Loucy (cell line): Measurements from ENCODE around the gene CSKMT.

ENCODE experiments used
- H2AFZ ChIP-seq: fragments of 200-600 bp; sonication (generic); 2 replicates; pipeline ENCODE4 v1.6.0; 2016; ENCODE audit warnings: antibody characterized with exemption, mild to moderate bottlenecking, low read length, moderate library complexity
- H3F3A ChIP-seq: fragments of 200-600 bp; 2 replicates; pipeline ENCODE4 v1.6.0; 2016; ENCODE audit warnings: antibody characterized with exemption, low read depth, mild to moderate bottlenecking
- H3K27me3 ChIP-seq: fragments of 200-600 bp; sonication (generic); 2 replicates; pipeline ENCODE4 v1.6.1; 2014; ENCODE audit warnings: low read length, mild to moderate bottlenecking; ENCODE audit not compliant: insufficient read depth, poor library complexity, severe bottlenecking
- H3K36me3 ChIP-seq: fragments of 200-600 bp; sonication (generic); 2 replicates; pipeline ENCODE4 v1.6.1; 2016; ENCODE audit warnings: low read length; ENCODE audit not compliant: insufficient read depth
- H3K4me1 ChIP-seq: fragments of 200-600 bp; sonication (generic); 2 replicates; pipeline ENCODE4 v1.5.1; 2014; ENCODE audit warnings: low read length, mild to moderate bottlenecking; ENCODE audit not compliant: insufficient read depth, poor library complexity, severe bottlenecking
- H3K4me2 ChIP-seq: fragments of 200-600 bp; sonication (generic); 2 replicates; pipeline ENCODE4 v1.6.0; 2014; ENCODE audit warnings: antibody characterized with exemption, low read length, low read depth, mild to moderate bottlenecking; ENCODE audit not compliant: poor library complexity, severe bottlenecking
- H3K4me3 ChIP-seq: fragments of 200-600 bp; sonication (generic); 2 replicates; pipeline ENCODE4 v1.5.1; 2014; ENCODE audit warnings: low read length, mild to moderate bottlenecking, mixed read lengths; ENCODE audit not compliant: poor library complexity, severe bottlenecking
- H3K79me2 ChIP-seq: fragments of 200-600 bp; sonication (generic); 2 replicates; pipeline ENCODE4 v1.6.1; 2014; ENCODE audit warnings: low read length; ENCODE audit not compliant: insufficient read depth
- H3K9ac ChIP-seq: fragments of 200-600 bp; sonication (generic); 2 replicates; pipeline ENCODE4 v1.6.0; 2014; ENCODE audit warnings: mild to moderate bottlenecking, low read depth, low read length, moderate library complexity; ENCODE audit not compliant: poor library complexity, severe bottlenecking
- H3K9me2 ChIP-seq: fragments of 200-600 bp; sonication (generic); replicated peaks from 2 replicates; pipeline ENCODE4 v1.6.1; 2016; ENCODE audit warnings: low read depth, low read length, mixed read lengths
- H3K9me3 ChIP-seq: fragments of 200-600 bp; sonication (generic); 2 replicates; pipeline ENCODE4 v1.6.1; 2014; ENCODE audit warnings: mild to moderate bottlenecking, antibody characterized with exemption, low read length, low read depth; ENCODE audit not compliant: insufficient read depth
- H4K20me1 ChIP-seq: fragments of 200-600 bp; sonication (generic); 2 replicates; pipeline ENCODE4 v1.6.0; 2014; ENCODE audit warnings: antibody characterized with exemption, low read length, mild to moderate bottlenecking; ENCODE audit not compliant: insufficient read depth, poor library complexity, severe bottlenecking
- CTCF ChIP-seq: fragments of 200-600 bp; sonication (generic); conservative IDR thresholded peaks from 2 replicates; pipeline ENCODE4 v1.5.1; 2014; ENCODE audit warnings: mild to moderate bottlenecking, antibody characterized with exemption, low read length
- EZH2phosphoT487 ChIP-seq: fragments of 200-600 bp; IDR thresholded peaks from 2 replicates; pipeline ENCODE4 v1.6.1; 2018; ENCODE audit warnings: antibody characterized with exemption, mild to moderate bottlenecking, moderate library complexity, borderline replicate concordance

The CSKMT gene

GRCh38 chr11:62708392-62708791 is 43.3 kb downstream of the CSKMT start:
- Histone ChIP-seq H4K20me1 (peaks cover 17% of the 10 kb centered on the region), H3K9ac (no peak overlapping the region), H3K36me3 (peaks cover 56% of the 10 kb centered on the region), H2AFZ (no peak overlapping the region), H3K9me2 (no peaks in the 10 kb centered on the region), H3K4me3 (no peak overlapping the region), H3K79me2 (peaks cover 4% of the 10 kb centered on the region; the same call in 1 of the 2 replicates), H3K27me3 (no peaks in the 10 kb centered on the region), H3K4me2 (no peak overlapping the region), H3F3A (peaks cover 12% of the 10 kb centered on the region), H3K4me1 (peaks cover 13% of the 10 kb centered on the region), H3K9me3 (no peaks in the 10 kb centered on the region)
- TF ChIP-seq CTCF (no peak), EZH2phosphoT487 (no peak)

DNA sequence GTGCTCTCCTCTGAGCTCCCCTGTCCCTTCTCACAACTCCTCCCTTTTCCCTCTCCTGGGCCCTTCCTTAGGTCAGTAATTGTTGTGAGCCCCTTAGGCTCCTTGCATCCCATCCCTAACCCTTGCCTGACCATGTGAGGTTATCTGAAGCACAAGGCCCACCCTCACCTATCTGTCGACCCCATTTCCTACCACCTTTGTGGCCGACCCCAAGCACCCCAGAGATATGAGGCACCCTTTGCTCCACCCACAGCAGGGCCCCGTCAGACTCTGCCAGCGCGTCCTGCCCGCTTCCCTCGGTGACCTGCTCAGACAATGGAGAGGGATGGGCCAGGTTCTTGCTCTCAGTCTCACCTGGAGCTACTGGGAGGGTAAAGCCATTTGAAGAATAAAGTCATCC is 43.7 kb downstream of the CSKMT start:
- peaks cover 60% of the 10 kb centered on the region for H3K36me3 ChIP-seq
- H3F3A ChIP-seq = peaks cover 12% of the 10 kb centered on the region
- H4K20me1 ChIP-seq = peaks cover 21% of the 10 kb centered on the region
- H3K4me1 ChIP-seq = peaks cover 13% of the 10 kb centered on the region
- H3K9me2 ChIP-seq = no peaks in the 10 kb centered on the region
- no peaks in the 10 kb centered on the region for H3K27me3 ChIP-seq
- no peak overlapping the region for H3K9ac ChIP-seq
- peaks cover 8% of the 10 kb centered on the region; the same call in 1 of the 2 replicates for H3K79me2 ChIP-seq
- H3K4me2 ChIP-seq = no peak overlapping the region
- TF ChIP-seq CTCF = no peak
- no peak for TF ChIP-seq EZH2phosphoT487
- H3K9me3 ChIP-seq = no peaks in the 10 kb centered on the region
- H2AFZ ChIP-seq = no peak overlapping the region
- no peak overlapping the region for H3K4me3 ChIP-seq

- H3K27me3 ChIP-seq = no peaks in the 10 kb centered on the region
- H3K36me3 ChIP-seq = peaks cover 66% of the 10 kb centered on the region
- H3K4me1 ChIP-seq = peaks cover 13% of the 10 kb centered on the region
- no peak overlapping the region for H3K4me3 ChIP-seq
- H3K9me2 ChIP-seq = no peaks in the 10 kb centered on the region
- no peaks in the 10 kb centered on the region for H3K9me3 ChIP-seq
- no peak overlapping the region for H2AFZ ChIP-seq
- H4K20me1 ChIP-seq = peaks cover 28% of the 10 kb centered on the region
- H3F3A ChIP-seq = peaks cover 12% of the 10 kb centered on the region
- H3K4me2 ChIP-seq = no peak overlapping the region
- peaks cover 12% of the 10 kb centered on the region; the same call in 1 of the 2 replicates for H3K79me2 ChIP-seq
- TF ChIP-seq CTCF (no peak), EZH2phosphoT487 (no peak)
- H3K9ac ChIP-seq = no peak overlapping the region
Measured at GRCh38 chr11:62709247-62710000, 44.3 kb downstream of the CSKMT start.
